Esophagus squamous epithelium (tissue), 5 donors: ENCODE data around the gene NDUFS2. TPM values are rescaled to one million over a fixed set of nuclear protein-coding genes. Genes with fewer than 3 reads are reported as not detected.
A peak's percentile ranks its signal among the peaks of the same experiment; 100 is the strongest.

Experiments
- DNase-seq: peaks from one replicate; lab custom pipeline; 2025; lab: John Stamatoyannopoulos, UW
- H3K27ac ChIP-seq, 4 donors: fragments of 200-600 bp; sonication (generic); one replicate each; pipeline ENCODE4 v1.5.1; 2016 to 2019; ENCODE audit warnings: mild to moderate bottlenecking in 1 of 4
- H3K27me3 ChIP-seq, 4 donors: fragments of 200-600 bp; sonication (generic); 1 replicate in 3 of 4; 2 replicates in 1 of 4; pipeline versions ENCODE4 v1.5.1 to v1.6.0; 2017 to 2021; ENCODE audit warnings: antibody characterized with exemption in 1 of 4
- H3K36me3 ChIP-seq, 3 donors: fragments of 200-600 bp; sonication (generic); one replicate each; pipeline ENCODE4 v1.5.1; 2016 to 2019
- H3K4me1 ChIP-seq, 3 donors: fragments of 200-600 bp; sonication (generic); one replicate each; pipeline ENCODE4 v1.5.1; 2017 to 2019
- H3K4me3 ChIP-seq, 4 donors: fragments of 200-600 bp; sonication (generic); 1 replicate in 3 of 4; 2 replicates in 1 of 4; pipeline ENCODE4 v1.5.1; 2016 to 2019; ENCODE audit warnings: mild to moderate bottlenecking in 2 of 4, moderate library complexity in 1 of 4
- H3K9me3 ChIP-seq, 3 donors: fragments of 200-600 bp; sonication (generic); one replicate each; pipeline ENCODE4 v1.5.1; 2016 to 2019
- CTCF ChIP-seq, 6 experiments: fragments of 450-650 bp in 4 of 6; fragments of 200-600 bp in 2 of 6; sonication (generic) in 2 of 6; IDR thresholded peaks; one replicate each; pipeline ENCODE4 v1.5.1; 2016 to 2019; ENCODE audit warnings: antibody characterized with exemption in 6 of 6, mild to moderate bottlenecking in 4 of 6, moderate library complexity in 4 of 6
- POLR2A ChIP-seq, 4 donors: fragments of 450-650 bp; IDR thresholded peaks; one replicate each; pipeline ENCODE4 v1.6.1; 2017; ENCODE audit warnings: antibody characterized with exemption in 4 of 4, mild to moderate bottlenecking in 4 of 4, moderate library complexity in 3 of 4
- WGBS, 2 donors: methylation state at CpG; one replicate each; pipeline ENCODE4 v1.1.5; 2018; 5-methylcytosine and 5-hydroxymethylcytosine counted together
- intact Hi-C: fragments of 100-400 bp; cut with DNase I; formaldehyde crosslinking; loops from one replicate; pipeline ENCODE4 v1.15.0; 2022
- total RNA-seq, 4 donors: library from RNA; depleted of rRNA; stranded (reverse); fragments of >200 nt; gene quantifications; one replicate each; pipeline ENCODE4 v1.1.0, GENCODE V29; 2016
- donor health status: DM: yes; HTN: yes; CAD: no.

The NDUFS2 gene
- total RNA-seq, 4 donors from 2014 or later = 77.7 to 140 (median 93.7) TPM

- DNase-seq = no peak
- Histone ChIP-seq H3K9me3 (peaks cover 0 to 13% (median 9%) of the 10 kb centered on the region in 3 donors), H3K4me3 (peak overlapping the region in 1 of 4 donors; percentile 77), H3K4me1 (peaks cover 15 to 64% (median 30%) of the 10 kb centered on the region in 3 donors), H3K27ac (peak overlapping the region; percentile 22 to 51 (median 37)), H3K27me3 (peaks cover 0 to 49% (median 0%) of the 10 kb centered on the region in 4 donors), H3K36me3 (no peaks in the 10 kb centered on the region)
- 27 to 45% methylated on average over 6 to 12 of the region's 12 CpGs for WGBS, 2 donors
- intact Hi-C loops = no loop called here
- TF ChIP-seq CTCF (IDR thresholded peaks at IDR 0.05) (no peak), POLR2A (IDR thresholded peaks at IDR 0.05) (no peak)
These were observed 59.4 kb downstream of the NDUFS2 start for GRCh38 chr1:161261261-161262235.

Other genes starting within 250 kb of the NDUFS2 start
- not detected for gene ITLN2, start 247.6 kb upstream of the NDUFS2 start, total RNA-seq
- gene F11R, start 181.2 kb upstream of the NDUFS2 start, total RNA-seq = 100 to 1,000 TPM in 1 of 4 donors, 10 to 100 TPM in 3; 84.9 to 108 (median 94.2) TPM
- gene TSTD1, start 163.4 kb upstream of the NDUFS2 start, total RNA-seq = 10 to 100 TPM; 69.3 to 99.0 (median 91.4) TPM
- 10 to 100 TPM; 35.9 to 55.7 (median 49.4) TPM for gene USF1, start 156.4 kb upstream of the NDUFS2 start, total RNA-seq
- gene ARHGAP30, start 132.5 kb upstream of the NDUFS2 start, total RNA-seq = 10 to 100 TPM in 2 of 4 donors, 1 to 10 TPM in 2; 2.9 to 13.5 (median 7.4) TPM
- gene NECTIN4, start 112.8 kb upstream of the NDUFS2 start, total RNA-seq = 100 to 1,000 TPM in 2 of 4 donors, 10 to 100 TPM in 2; 52.7 to 161 (median 96.2) TPM
- gene KLHDC9, start 104.0 kb upstream of the NDUFS2 start, total RNA-seq = 1 to 10 TPM in 3 of 4 donors, under 1 TPM in 1; 0.31 to 2.7 (median 1.7) TPM
- gene PFDN2, start 84.3 kb upstream of the NDUFS2 start, total RNA-seq = 10 to 100 TPM; 27.0 to 59.2 (median 45.3) TPM
- gene NIT1, start 84.3 kb upstream of the NDUFS2 start, total RNA-seq = 10 to 100 TPM; 16.9 to 28.6 (median 22.1) TPM
- 10 to 100 TPM; 16.6 to 32.8 (median 27.2) TPM for gene DEDD, start 69.7 kb upstream of the NDUFS2 start, total RNA-seq
- gene UFC1, start 48.4 kb upstream of the NDUFS2 start, total RNA-seq = 10 to 100 TPM; 68.3 to 79.9 (median 76.7) TPM
- gene USP21, start 42.9 kb upstream of the NDUFS2 start, total RNA-seq = 10 to 100 TPM; 12.1 to 20.4 (median 17.0) TPM
- gene PPOX, start 35.9 kb upstream of the NDUFS2 start, total RNA-seq = 10 to 100 TPM in 2 of 4 donors, 1 to 10 TPM in 2; 5.8 to 28.8 (median 11.7) TPM
- 10 to 100 TPM; 16.1 to 29.9 (median 18.1) TPM for gene B4GALT3, start 24.9 kb upstream of the NDUFS2 start, total RNA-seq
- gene ADAMTS4, start 3.3 kb upstream of the NDUFS2 start, total RNA-seq = 1 to 10 TPM; 1.3 to 2.6 (median 1.8) TPM
- gene FCER1G, start 12.9 kb downstream of the NDUFS2 start, total RNA-seq = 10 to 100 TPM in 2 of 4 donors, 1 to 10 TPM in 2; 1.6 to 50.4 (median 25.4) TPM
- gene APOA2, start 21.3 kb downstream of the NDUFS2 start, total RNA-seq = not detected
- gene TOMM40L, start 23.7 kb downstream of the NDUFS2 start, total RNA-seq = 10 to 100 TPM in 2 of 4 donors, 1 to 10 TPM in 2; 7.6 to 23.9 (median 10.2) TPM
- gene NR1I3, start 35.8 kb downstream of the NDUFS2 start, total RNA-seq = not detected
- 10 to 100 TPM in 2 of 4 donors, 1 to 10 TPM in 2; 6.9 to 52.7 (median 9.6) TPM for gene PCP4L1, start 56.4 kb downstream of the NDUFS2 start, total RNA-seq
- 1 to 10 TPM in 2 of 4 donors, under 1 TPM in 2; 0.75 to 1.4 (median 1.1) TPM for gene MPZ, start 107.6 kb downstream of the NDUFS2 start, total RNA-seq
- 100 to 1,000 TPM in 2 of 4 donors, 10 to 100 TPM in 2; 32.2 to 138 (median 70.1) TPM for gene SDHC, start 112.0 kb downstream of the NDUFS2 start, total RNA-seq
- gene CFAP126, start 165.5 kb downstream of the NDUFS2 start, total RNA-seq = not detected